Liver (tissue), 9 donors: ENCODE data around the gene MSLN. TPM values are rescaled to one million over a fixed set of nuclear protein-coding genes. Genes with fewer than 3 reads are reported as not detected.

Experiments used
- DNase-seq: peaks from one replicate; pipeline ENCODE4 v3.0.0-alpha.2; 2017; ENCODE audit warnings: low spot score
- H3K27ac ChIP-seq, 2 donors: one replicate each; pipeline ENCODE4 v1.7.0; 2013; ENCODE audit warnings: inconsistent platforms in 2 of 2, low read length in 2 of 2, control low read depth in 1 of 2, low read depth in 1 of 2, mild to moderate bottlenecking in 1 of 2
- H3K27me3 ChIP-seq, 4 donors: one replicate each; pipeline versions ENCODE4 v1.6.1 to v1.7.0; 2013; ENCODE audit warnings: low read length in 3 of 4, inconsistent platforms in 1 of 4, mild to moderate bottlenecking in 1 of 4, moderate library complexity in 1 of 4; ENCODE audit not compliant: control insufficient read depth in 4 of 4, insufficient read depth in 4 of 4
- H3K36me3 ChIP-seq, 4 donors: one replicate each; pipeline versions ENCODE4 v1.6.1 to v1.7.0; 2013; ENCODE audit warnings: low read length in 3 of 4, mild to moderate bottlenecking in 3 of 4, low read depth in 1 of 4, moderate library complexity in 1 of 4; ENCODE audit not compliant: control insufficient read depth in 4 of 4, insufficient read depth in 3 of 4
- H3K4me1 ChIP-seq, 4 donors: one replicate each; pipeline versions ENCODE4 v1.6.1 to v1.7.0; 2013; ENCODE audit warnings: low read length in 3 of 4, mild to moderate bottlenecking in 3 of 4, moderate library complexity in 1 of 4; ENCODE audit not compliant: control insufficient read depth in 4 of 4, insufficient read depth in 4 of 4
- H3K4me3 ChIP-seq, 3 donors: one replicate each; pipeline versions ENCODE4 v1.6.1 to v1.7.0; 2013; ENCODE audit warnings: low read length in 3 of 3, control low read depth in 1 of 3, low read depth in 1 of 3, mild to moderate bottlenecking in 1 of 3
- H3K9ac ChIP-seq, 2 donors: one replicate each; pipeline ENCODE4 v1.7.0; 2013; ENCODE audit warnings: low read length in 2 of 2, mild to moderate bottlenecking in 2 of 2, moderate library complexity in 2 of 2, control low read depth in 1 of 2, low read depth in 1 of 2
- H3K9me3 ChIP-seq, 4 donors: one replicate each; pipeline versions ENCODE4 v1.6.1 to v1.7.0; 2013; ENCODE audit warnings: low read length in 3 of 4; ENCODE audit not compliant: control insufficient read depth in 4 of 4
- EGR1 ChIP-seq, 2 donors: IDR thresholded peaks; 2 replicates each; pipeline ENCODE4 v1.6.1; 2016 to 2018; ENCODE audit warnings: antibody characterized with exemption in 2 of 2, low read depth in 2 of 2
- FOXA1 ChIP-seq: IDR thresholded peaks from 2 replicates; pipeline ENCODE4 v1.6.1; 2016; ENCODE audit warnings: antibody characterized with exemption
- FOXA2 ChIP-seq: IDR thresholded peaks from 2 replicates; pipeline ENCODE4 v1.6.1; 2016; ENCODE audit warnings: antibody characterized with exemption
- GABPA ChIP-seq, 2 donors: IDR thresholded peaks in 1 of 2; conservative IDR thresholded peaks in 1 of 2; 2 replicates each; pipeline ENCODE4 v1.6.1; 2016; ENCODE audit warnings: antibody characterized with exemption in 2 of 2, mild to moderate bottlenecking in 1 of 2, moderate library complexity in 1 of 2
- HNF4A ChIP-seq, 2 donors: conservative IDR thresholded peaks; 2 replicates each; pipeline ENCODE4 v1.6.1; 2016; ENCODE audit warnings: antibody characterized with exemption in 2 of 2, mild to moderate bottlenecking in 2 of 2
- HNF4G ChIP-seq: IDR thresholded peaks from 2 replicates; pipeline ENCODE4 v1.6.1; 2016; ENCODE audit warnings: antibody characterized with exemption
- JUND ChIP-seq, 2 donors: IDR thresholded peaks; 2 replicates each; pipeline ENCODE4 v1.6.1; 2016; ENCODE audit warnings: antibody characterized with exemption in 2 of 2
- NR2F2 ChIP-seq: IDR thresholded peaks from 2 replicates; pipeline ENCODE4 v1.6.1; 2016; ENCODE audit warnings: antibody characterized with exemption
- RAD21 ChIP-seq, 2 donors: IDR thresholded peaks; 2 replicates each; pipeline ENCODE4 v1.6.1; 2016; ENCODE audit warnings: antibody characterized with exemption in 2 of 2, mild to moderate bottlenecking in 2 of 2
- RXRA ChIP-seq, 2 donors: IDR thresholded peaks; 2 replicates each; pipeline ENCODE4 v1.6.1; 2017 to 2018; ENCODE audit warnings: antibody characterized with exemption in 2 of 2, mild to moderate bottlenecking in 1 of 2
- SP1 ChIP-seq: IDR thresholded peaks from 2 replicates; pipeline ENCODE4 v1.6.1; 2018; ENCODE audit warnings: antibody characterized with exemption, mild to moderate bottlenecking
- TAF1 ChIP-seq: conservative IDR thresholded peaks from 2 replicates; pipeline ENCODE4 v1.6.1; 2016; ENCODE audit warnings: antibody characterized with exemption, mild to moderate bottlenecking
- YY1 ChIP-seq: IDR thresholded peaks from 2 replicates; pipeline ENCODE4 v1.6.1; 2016; ENCODE audit warnings: antibody characterized with exemption, mild to moderate bottlenecking
- WGBS: extraction: QIAGEN DNeasy Blood & Tissue Kit; methylation state at CpG from one replicate; pipeline ENCODE4 v1.1.7; 2013; 5-methylcytosine and 5-hydroxymethylcytosine counted together
- polyA plus RNA-seq, 2 donors: library from polyadenylated mRNA; stranded (reverse) in 1 of 2; unstranded in 1 of 2; fragments of 200-250 nt in 1 of 2; fragments of >200 nt in 1 of 2; fragmentation: Nextera tagmentation in 1 of 2; extraction: Ambion mirVana in 1 of 2; gene quantifications; one replicate each; pipeline versions ENCODE4 v1.2.1 to v1.2.3, GENCODE V29; 2013 to 2015
- total RNA-seq, 2 donors: library from RNA; depleted of rRNA; stranded (reverse); fragments of >200 nt; gene quantifications; one replicate each; pipeline ENCODE4 v1.2.3, GENCODE V29; 2014
- TF ChIP-seq, protein P1 (sequence below): fragments of 150-350 bp; IDR thresholded peaks from 2 replicates; pipeline ENCODE4 v1.5.1; 2017; ENCODE audit warnings: improper control_type of control experiment, low read depth, low read length; ENCODE audit not compliant: missing input control
- TF ChIP-seq, protein P2 (sequence below): IDR thresholded peaks from 2 replicates; pipeline ENCODE4 v1.6.1; 2016; ENCODE audit warnings: antibody characterized with exemption
- TF ChIP-seq, protein P3 (sequence below): IDR thresholded peaks from 2 replicates; pipeline ENCODE4 v1.6.1; 2016; ENCODE audit warnings: antibody characterized with exemption
- TF ChIP-seq, protein P4 (sequence below): IDR thresholded peaks from 2 replicates; pipeline ENCODE4 v1.6.1; 2016; ENCODE audit warnings: antibody characterized with exemption
- TF ChIP-seq, protein P5 (sequence below): IDR thresholded peaks from 2 replicates; pipeline ENCODE4 v1.6.1; 2016; ENCODE audit warnings: antibody characterized with exemption, mild to moderate bottlenecking
- donor health status: healthy.
- donor health status: healthy.
- donor health status: healthy.
- donor health status: healthy.
- donor health status: healthy.

Gene MSLN
- total and polyA plus RNA-seq, 4 donors, result 0.03 to 0.65 (median 0.08) TPM; not detected in 1

DNA sequence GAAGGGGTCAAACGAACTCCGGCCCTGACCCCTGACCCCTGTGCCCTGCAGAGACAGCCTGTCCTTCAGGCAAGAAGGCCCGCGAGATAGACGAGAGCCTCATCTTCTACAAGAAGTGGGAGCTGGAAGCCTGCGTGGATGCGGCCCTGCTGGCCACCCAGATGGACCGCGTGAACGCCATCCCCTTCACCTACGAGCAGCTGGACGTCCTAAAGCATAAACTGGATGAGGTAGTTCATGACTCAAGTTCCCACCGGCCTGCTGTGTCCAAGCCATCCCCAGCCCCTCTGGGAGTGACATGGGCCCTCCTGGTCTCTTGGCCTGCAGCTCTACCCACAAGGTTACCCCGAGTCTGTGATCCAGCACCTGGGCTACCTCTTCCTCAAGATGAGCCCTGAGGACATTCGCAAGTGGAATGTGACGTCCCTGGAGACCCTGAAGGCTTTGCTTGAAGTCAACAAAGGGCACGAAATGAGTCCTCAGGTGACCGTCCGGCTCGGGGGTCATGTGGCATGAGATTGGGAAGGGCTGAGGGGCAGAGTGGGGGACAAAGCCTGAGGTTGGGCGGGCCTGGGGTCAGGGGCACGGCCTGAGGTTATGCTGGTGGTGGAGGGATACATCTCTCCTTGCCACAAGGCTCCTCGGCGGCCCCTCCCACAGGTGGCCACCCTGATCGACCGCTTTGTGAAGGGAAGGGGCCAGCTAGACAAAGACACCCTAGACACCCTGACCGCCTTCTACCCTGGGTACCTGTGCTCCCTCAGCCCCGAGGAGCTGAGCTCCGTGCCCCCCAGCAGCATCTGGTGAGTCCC, 5.7 kb downstream of the MSLN start:
- WGBS, result 87% methylated on average over 29 of the region's 29 CpGs
- Histone ChIP-seq H3K4me1 (peaks cover 0 to 1% (median 0%) of the 10 kb centered on the region in 4 donors), H3K9ac (no peak overlapping the region), H3K27ac (no peak overlapping the region), H3K36me3 (no peaks in the 10 kb centered on the region), H3K9me3 (no peaks in the 10 kb centered on the region), H3K27me3 (peaks cover 0 to 3% (median 0%) of the 10 kb centered on the region in 4 donors), H3K4me3 (no peak overlapping the region)
- no peak for TF ChIP-seq YY1
- TF ChIP-seq, protein P1, sequence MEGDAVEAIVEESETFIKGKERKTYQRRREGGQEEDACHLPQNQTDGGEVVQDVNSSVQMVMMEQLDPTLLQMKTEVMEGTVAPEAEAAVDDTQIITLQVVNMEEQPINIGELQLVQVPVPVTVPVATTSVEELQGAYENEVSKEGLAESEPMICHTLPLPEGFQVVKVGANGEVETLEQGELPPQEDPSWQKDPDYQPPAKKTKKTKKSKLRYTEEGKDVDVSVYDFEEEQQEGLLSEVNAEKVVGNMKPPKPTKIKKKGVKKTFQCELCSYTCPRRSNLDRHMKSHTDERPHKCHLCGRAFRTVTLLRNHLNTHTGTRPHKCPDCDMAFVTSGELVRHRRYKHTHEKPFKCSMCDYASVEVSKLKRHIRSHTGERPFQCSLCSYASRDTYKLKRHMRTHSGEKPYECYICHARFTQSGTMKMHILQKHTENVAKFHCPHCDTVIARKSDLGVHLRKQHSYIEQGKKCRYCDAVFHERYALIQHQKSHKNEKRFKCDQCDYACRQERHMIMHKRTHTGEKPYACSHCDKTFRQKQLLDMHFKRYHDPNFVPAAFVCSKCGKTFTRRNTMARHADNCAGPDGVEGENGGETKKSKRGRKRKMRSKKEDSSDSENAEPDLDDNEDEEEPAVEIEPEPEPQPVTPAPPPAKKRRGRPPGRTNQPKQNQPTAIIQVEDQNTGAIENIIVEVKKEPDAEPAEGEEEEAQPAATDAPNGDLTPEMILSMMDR, result no peak
- TF ChIP-seq TAF1, result no peak
- no peak for TF ChIP-seq HNF4A (conservative IDR thresholded peaks at IDR 0.05)
- no peak for TF ChIP-seq FOXA1
- no peak for TF ChIP-seq EGR1 (IDR thresholded peaks at IDR 0.05; ENCODE audit: low read depth in 2 of 2)
- TF ChIP-seq HNF4G, result no peak
- TF ChIP-seq RAD21 (IDR thresholded peaks at IDR 0.05), result no peak
- TF ChIP-seq RXRA (IDR thresholded peaks at IDR 0.05), result no peak
- no peak for TF ChIP-seq NR2F2
- TF ChIP-seq, protein P2, sequence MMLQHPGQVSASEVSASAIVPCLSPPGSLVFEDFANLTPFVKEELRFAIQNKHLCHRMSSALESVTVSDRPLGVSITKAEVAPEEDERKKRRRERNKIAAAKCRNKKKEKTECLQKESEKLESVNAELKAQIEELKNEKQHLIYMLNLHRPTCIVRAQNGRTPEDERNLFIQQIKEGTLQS, result no peak
- DNase-seq, result no peak

DNA sequence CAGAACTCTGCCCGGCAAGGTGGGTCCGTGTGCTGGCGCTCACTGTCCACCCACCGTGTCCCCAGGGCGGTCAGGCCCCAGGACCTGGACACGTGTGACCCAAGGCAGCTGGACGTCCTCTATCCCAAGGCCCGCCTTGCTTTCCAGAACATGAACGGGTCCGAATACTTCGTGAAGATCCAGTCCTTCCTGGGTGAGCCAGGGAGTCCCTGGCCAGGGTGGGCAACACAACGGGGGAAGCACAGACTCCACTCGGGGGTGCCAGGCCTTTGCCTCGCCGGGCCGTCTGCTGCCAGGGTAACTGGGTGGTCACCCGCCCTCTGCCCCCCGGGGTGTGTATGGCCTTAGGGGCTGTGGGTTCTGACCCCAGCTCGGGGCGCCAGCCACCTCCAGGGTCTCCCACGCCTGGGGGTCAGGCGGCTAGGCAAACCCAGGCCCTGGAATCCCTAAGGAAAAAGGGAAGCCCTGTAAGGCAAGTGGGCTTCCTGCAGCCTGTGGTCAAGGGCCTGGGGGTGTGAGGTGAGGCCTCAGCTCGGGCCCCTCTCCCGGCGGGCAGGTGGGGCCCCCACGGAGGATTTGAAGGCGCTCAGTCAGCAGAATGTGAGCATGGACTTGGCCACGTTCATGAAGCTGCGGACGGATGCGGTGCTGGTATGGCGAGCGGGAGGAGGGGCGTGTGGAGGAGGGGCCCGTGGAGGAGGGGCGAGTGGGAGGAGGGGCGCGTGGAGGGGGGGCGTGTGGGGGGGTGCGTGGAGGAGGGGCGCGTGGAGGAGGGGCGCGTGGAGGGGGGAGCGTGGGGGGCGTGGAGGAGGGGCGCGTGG, 6.5 kb downstream of the MSLN start:
- no peaks in the 10 kb centered on the region for H3K9me3 ChIP-seq
- no peak overlapping the region for H3K27ac ChIP-seq
- DNase-seq, result no peak
- H3K27me3 ChIP-seq, result peaks cover 0 to 3% (median 0%) of the 10 kb centered on the region in 4 donors
- no peaks in the 10 kb centered on the region for H3K4me1 ChIP-seq
- no peak overlapping the region for H3K9ac ChIP-seq
- TF ChIP-seq, protein P1, result no peak
- TF ChIP-seq EGR1 (IDR thresholded peaks at IDR 0.05; ENCODE audit: low read depth in 2 of 2), result no peak
- no peak for TF ChIP-seq GABPA (IDR thresholded peaks at IDR 0.05 in 1 of 2, conservative IDR thresholded peaks at IDR 0.05 in 1 of 2)
- no peak for TF ChIP-seq NR2F2
- no peak for TF ChIP-seq FOXA1
- TF ChIP-seq, protein P3, sequence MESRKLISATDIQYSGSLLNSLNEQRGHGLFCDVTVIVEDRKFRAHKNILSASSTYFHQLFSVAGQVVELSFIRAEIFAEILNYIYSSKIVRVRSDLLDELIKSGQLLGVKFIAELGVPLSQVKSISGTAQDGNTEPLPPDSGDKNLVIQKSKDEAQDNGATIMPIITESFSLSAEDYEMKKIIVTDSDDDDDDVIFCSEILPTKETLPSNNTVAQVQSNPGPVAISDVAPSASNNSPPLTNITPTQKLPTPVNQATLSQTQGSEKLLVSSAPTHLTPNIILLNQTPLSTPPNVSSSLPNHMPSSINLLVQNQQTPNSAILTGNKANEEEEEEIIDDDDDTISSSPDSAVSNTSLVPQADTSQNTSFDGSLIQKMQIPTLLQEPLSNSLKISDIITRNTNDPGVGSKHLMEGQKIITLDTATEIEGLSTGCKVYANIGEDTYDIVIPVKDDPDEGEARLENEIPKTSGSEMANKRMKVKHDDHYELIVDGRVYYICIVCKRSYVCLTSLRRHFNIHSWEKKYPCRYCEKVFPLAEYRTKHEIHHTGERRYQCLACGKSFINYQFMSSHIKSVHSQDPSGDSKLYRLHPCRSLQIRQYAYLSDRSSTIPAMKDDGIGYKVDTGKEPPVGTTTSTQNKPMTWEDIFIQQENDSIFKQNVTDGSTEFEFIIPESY, result no peak
- TF ChIP-seq, protein P2, result no peak
- no peak for TF ChIP-seq YY1
- no peak for TF ChIP-seq JUND (IDR thresholded peaks at IDR 0.05)
- TF ChIP-seq HNF4G, result no peak
- TF ChIP-seq, protein P4, sequence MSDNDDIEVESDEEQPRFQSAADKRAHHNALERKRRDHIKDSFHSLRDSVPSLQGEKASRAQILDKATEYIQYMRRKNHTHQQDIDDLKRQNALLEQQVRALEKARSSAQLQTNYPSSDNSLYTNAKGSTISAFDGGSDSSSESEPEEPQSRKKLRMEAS, result no peak
- no peak for TF ChIP-seq TAF1
- no peak for TF ChIP-seq RAD21 (IDR thresholded peaks at IDR 0.05)
- no peak for TF ChIP-seq FOXA2
- TF ChIP-seq SP1, result no peak
- TF ChIP-seq, protein P5, sequence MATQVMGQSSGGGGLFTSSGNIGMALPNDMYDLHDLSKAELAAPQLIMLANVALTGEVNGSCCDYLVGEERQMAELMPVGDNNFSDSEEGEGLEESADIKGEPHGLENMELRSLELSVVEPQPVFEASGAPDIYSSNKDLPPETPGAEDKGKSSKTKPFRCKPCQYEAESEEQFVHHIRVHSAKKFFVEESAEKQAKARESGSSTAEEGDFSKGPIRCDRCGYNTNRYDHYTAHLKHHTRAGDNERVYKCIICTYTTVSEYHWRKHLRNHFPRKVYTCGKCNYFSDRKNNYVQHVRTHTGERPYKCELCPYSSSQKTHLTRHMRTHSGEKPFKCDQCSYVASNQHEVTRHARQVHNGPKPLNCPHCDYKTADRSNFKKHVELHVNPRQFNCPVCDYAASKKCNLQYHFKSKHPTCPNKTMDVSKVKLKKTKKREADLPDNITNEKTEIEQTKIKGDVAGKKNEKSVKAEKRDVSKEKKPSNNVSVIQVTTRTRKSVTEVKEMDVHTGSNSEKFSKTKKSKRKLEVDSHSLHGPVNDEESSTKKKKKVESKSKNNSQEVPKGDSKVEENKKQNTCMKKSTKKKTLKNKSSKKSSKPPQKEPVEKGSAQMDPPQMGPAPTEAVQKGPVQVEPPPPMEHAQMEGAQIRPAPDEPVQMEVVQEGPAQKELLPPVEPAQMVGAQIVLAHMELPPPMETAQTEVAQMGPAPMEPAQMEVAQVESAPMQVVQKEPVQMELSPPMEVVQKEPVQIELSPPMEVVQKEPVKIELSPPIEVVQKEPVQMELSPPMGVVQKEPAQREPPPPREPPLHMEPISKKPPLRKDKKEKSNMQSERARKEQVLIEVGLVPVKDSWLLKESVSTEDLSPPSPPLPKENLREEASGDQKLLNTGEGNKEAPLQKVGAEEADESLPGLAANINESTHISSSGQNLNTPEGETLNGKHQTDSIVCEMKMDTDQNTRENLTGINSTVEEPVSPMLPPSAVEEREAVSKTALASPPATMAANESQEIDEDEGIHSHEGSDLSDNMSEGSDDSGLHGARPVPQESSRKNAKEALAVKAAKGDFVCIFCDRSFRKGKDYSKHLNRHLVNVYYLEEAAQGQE, result no peak
- no peak for TF ChIP-seq HNF4A (conservative IDR thresholded peaks at IDR 0.05)
- 82% methylated on average over 41 of the region's 48 CpGs for WGBS
- no peak overlapping the region for H3K4me3 ChIP-seq
- H3K36me3 ChIP-seq, result no peaks in the 10 kb centered on the region
